Activated naive CD8-positive, alpha-beta T cell treated with anti-CD3 and anti-CD28 coated beads for 36 hours (primary cell): ENCODE data around the gene EVI2A. TPM values are rescaled to one million over a fixed set of nuclear protein-coding genes. Genes with fewer than 3 reads are reported as not detected.
"Not testable (repeated sequence)": the region's sequence is repeated elsewhere in the genome, so short reads cannot be mapped to it uniquely, and the experiment has no call there.

Experiments used
- DNase-seq: peaks from one replicate; pipeline ENCODE4 v3.0.0; 2021
- H3K27ac Mint-ChIP-seq: one replicate; pipeline ENCODE4 v1.8.0; 2022; ENCODE audit warnings: mild to moderate bottlenecking, moderate library complexity, mixed read lengths
- H3K27me3 Mint-ChIP-seq: one replicate; pipeline ENCODE4 v1.8.0; 2022; ENCODE audit warnings: mild to moderate bottlenecking, mixed read lengths
- H3K36me3 Mint-ChIP-seq: one replicate; pipeline ENCODE4 v1.8.0; 2021; ENCODE audit warnings: mild to moderate bottlenecking, mixed read lengths
- H3K4me1 Mint-ChIP-seq: one replicate; pipeline ENCODE4 v1.8.0; 2021; ENCODE audit warnings: mixed read lengths
- H3K4me3 Mint-ChIP-seq: one replicate; pipeline ENCODE4 v1.8.0; 2022; ENCODE audit warnings: mild to moderate bottlenecking, moderate library complexity, mixed read lengths
- H3K9me3 Mint-ChIP-seq: one replicate; pipeline ENCODE4 v1.8.0; 2022; ENCODE audit warnings: mixed read lengths
- total RNA-seq, 2 experiments: library from RNA; stranded (reverse); gene quantifications; one replicate each; pipeline ENCODE4 v1.2.3, GENCODE V29; 2021

The EVI2A gene
- total RNA-seq, 2 experiments from 2014 or later, result 42.4 to 42.7 TPM

- H3K27ac Mint-ChIP-seq, result no peak within 1 kb of the TSS
- DNase-seq, result no peak
- H3K4me1 Mint-ChIP-seq, result peaks cover 16% of the 10 kb centered on the region
- no peaks in the 10 kb centered on the region for H3K9me3 Mint-ChIP-seq
- H3K27me3 Mint-ChIP-seq, result no peaks in the 10 kb centered on the region
- H3K4me3 Mint-ChIP-seq, result no peak within 1 kb of the TSS
- H3K36me3 Mint-ChIP-seq, result peaks cover 8% of the 10 kb centered on the region
Measured at GRCh38 chr17:31297090-31297489, 24.3 kb downstream of the EVI2A start, which contains the start of gene OMG. TSS of gene OMG (minus strand) at chr17:31297239. CDS start at chr17:31296331, 908 bp downstream.

- peaks cover 12% of the 10 kb centered on the region for H3K36me3 Mint-ChIP-seq
- DNase-seq, result no peak
- H3K4me1 Mint-ChIP-seq, result peaks cover 12% of the 10 kb centered on the region
- no peak overlapping the region for H3K4me3 Mint-ChIP-seq
- H3K27ac Mint-ChIP-seq, result no peak overlapping the region
- H3K27me3 Mint-ChIP-seq, result no peaks in the 10 kb centered on the region
- H3K9me3 Mint-ChIP-seq, result no peaks in the 10 kb centered on the region
Measured at GRCh38 chr17:31296142-31296541, 25.3 kb downstream of the EVI2A start.

- Mint-ChIP-seq H3K4me3 (no peak overlapping the region), H3K36me3 (peaks cover 11% of the 10 kb centered on the region), H3K4me1 (peaks cover 8% of the 10 kb centered on the region), H3K9me3 (no peaks in the 10 kb centered on the region), H3K27me3 (no peaks in the 10 kb centered on the region), H3K27ac (no peak overlapping the region)
- DNase-seq, result no peak
Measured at GRCh38 chr17:31295489-31295871, 25.9 kb downstream of the EVI2A start.

- no peak overlapping the region for H3K27ac Mint-ChIP-seq
- no peak overlapping the region for H3K4me3 Mint-ChIP-seq
- H3K9me3 Mint-ChIP-seq, result no peaks in the 10 kb centered on the region
- no peak for DNase-seq
- peaks cover 12% of the 10 kb centered on the region for H3K4me1 Mint-ChIP-seq
- H3K36me3 Mint-ChIP-seq, result peaks cover 11% of the 10 kb centered on the region
- no peaks in the 10 kb centered on the region for H3K27me3 Mint-ChIP-seq
Measured at GRCh38 chr17:31294820-31295488, 26.5 kb downstream of the EVI2A start.

- Mint-ChIP-seq H3K36me3 (peaks cover 11% of the 10 kb centered on the region), H3K9me3 (no peaks in the 10 kb centered on the region), H3K4me3 (no peak overlapping the region), H3K27ac (no peak overlapping the region), H3K4me1 (peaks cover 10% of the 10 kb centered on the region), H3K27me3 (no peaks in the 10 kb centered on the region)
- no peak for DNase-seq
Measured at GRCh38 chr17:31294231-31294630, 27.2 kb downstream of the EVI2A start.

- DNase-seq, result no peak
- Mint-ChIP-seq H3K4me1 (peaks cover 14% of the 10 kb centered on the region), H3K4me3 (no peak overlapping the region), H3K9me3 (no peaks in the 10 kb centered on the region), H3K36me3 (peaks cover 11% of the 10 kb centered on the region), H3K27ac (no peak overlapping the region), H3K27me3 (no peaks in the 10 kb centered on the region)
Measured at GRCh38 chr17:31293581-31293980, 27.8 kb downstream of the EVI2A start.

- no peak for DNase-seq
- Mint-ChIP-seq H3K4me1 (peaks cover 22% of the 10 kb centered on the region), H3K27ac (no peak overlapping the region), H3K27me3 (no peaks in the 10 kb centered on the region), H3K36me3 (peaks cover 15% of the 10 kb centered on the region), H3K9me3 (no peaks in the 10 kb centered on the region), H3K4me3 (no peak overlapping the region)
Measured at GRCh38 chr17:31291820-31292219, 29.6 kb downstream of the EVI2A start.

GRCh38 chr17:31289790-31290189 lies 31.6 kb downstream of the EVI2A start:
- no peak for DNase-seq
- no peak overlapping the region for H3K27ac Mint-ChIP-seq
- no peaks in the 10 kb centered on the region for H3K27me3 Mint-ChIP-seq
- peaks cover 22% of the 10 kb centered on the region for H3K4me1 Mint-ChIP-seq
- peaks cover 15% of the 10 kb centered on the region for H3K36me3 Mint-ChIP-seq
- H3K4me3 Mint-ChIP-seq, result no peak overlapping the region
- no peaks in the 10 kb centered on the region for H3K9me3 Mint-ChIP-seq

GRCh38 chr17:31287932-31288331 lies 33.5 kb downstream of the EVI2A start:
- peaks cover 22% of the 10 kb centered on the region for H3K4me1 Mint-ChIP-seq
- H3K4me3 Mint-ChIP-seq, H3K27ac Mint-ChIP-seq, H3K9me3 Mint-ChIP-seq, H3K36me3 Mint-ChIP-seq, H3K27me3 Mint-ChIP-seq, DNase-seq: not testable (repeated sequence)

- Mint-ChIP-seq H3K9me3 (no peaks in the 10 kb centered on the region), H3K4me3 (no peak overlapping the region), H3K27me3 (no peaks in the 10 kb centered on the region), H3K27ac (no peak overlapping the region), H3K4me1 (peaks cover 20% of the 10 kb centered on the region), H3K36me3 (peaks cover 5% of the 10 kb centered on the region)
- DNase-seq, result no peak
Measured at GRCh38 chr17:31286587-31286986, 34.8 kb downstream of the EVI2A start.

- Mint-ChIP-seq H3K27ac (no peak overlapping the region), H3K27me3 (no peaks in the 10 kb centered on the region), H3K36me3 (peaks cover 4% of the 10 kb centered on the region), H3K4me3 (no peak overlapping the region), H3K9me3 (no peaks in the 10 kb centered on the region), H3K4me1 (peaks cover 12% of the 10 kb centered on the region)
- DNase-seq, result no peak
Measured at GRCh38 chr17:31283841-31284240, 37.6 kb downstream of the EVI2A start.

GRCh38 chr17:31281061-31281460 lies 40.4 kb downstream of the EVI2A start:
- Mint-ChIP-seq H3K27me3 (no peaks in the 10 kb centered on the region), H3K4me3 (no peak overlapping the region), H3K36me3 (peaks cover 4% of the 10 kb centered on the region), H3K4me1 (no peaks in the 10 kb centered on the region), H3K27ac (no peak overlapping the region), H3K9me3 (no peaks in the 10 kb centered on the region)
- no peak for DNase-seq

GRCh38 chr17:31279401-31279800 lies 42.0 kb downstream of the EVI2A start:
- no peak for DNase-seq
- Mint-ChIP-seq H3K36me3 (peaks cover 13% of the 10 kb centered on the region), H3K9me3 (no peaks in the 10 kb centered on the region), H3K4me3 (no peak overlapping the region), H3K4me1 (peaks cover 5% of the 10 kb centered on the region), H3K27me3 (no peaks in the 10 kb centered on the region), H3K27ac (no peak overlapping the region)

- peaks cover 24% of the 10 kb centered on the region for H3K36me3 Mint-ChIP-seq
- no peak for DNase-seq
- H3K27ac Mint-ChIP-seq, result no peak overlapping the region
- H3K27me3 Mint-ChIP-seq, result no peaks in the 10 kb centered on the region
- H3K9me3 Mint-ChIP-seq, result no peaks in the 10 kb centered on the region
- no peak overlapping the region for H3K4me3 Mint-ChIP-seq
- H3K4me1 Mint-ChIP-seq, result peaks cover 5% of the 10 kb centered on the region
Measured at GRCh38 chr17:31275116-31275515, 46.3 kb downstream of the EVI2A start.

- Mint-ChIP-seq H3K27ac (no peak overlapping the region), H3K4me1 (peaks cover 5% of the 10 kb centered on the region), H3K4me3 (no peak overlapping the region), H3K36me3 (peaks cover 29% of the 10 kb centered on the region), H3K9me3 (no peaks in the 10 kb centered on the region), H3K27me3 (no peaks in the 10 kb centered on the region)
- DNase-seq, result no peak
Measured at GRCh38 chr17:31274252-31274651, 47.2 kb downstream of the EVI2A start.

- H3K4me1 Mint-ChIP-seq, result peaks cover 5% of the 10 kb centered on the region
Measured at GRCh38 chr17:31273516-31273915, 47.9 kb downstream of the EVI2A start.

More at GRCh38 chr17:31273516-31273915, 47.9 kb downstream of the EVI2A start:
- Mint-ChIP-seq H3K9me3 (no peaks in the 10 kb centered on the region), H3K36me3 (peaks cover 32% of the 10 kb centered on the region), H3K4me3 (no peak overlapping the region), H3K27me3 (no peaks in the 10 kb centered on the region), H3K27ac (no peak overlapping the region)
- no peak for DNase-seq
